ENCODE results near the gene KLF13.

GRCh38 chr15:31362886-31363285 is 36.3 kb downstream of the KLF13 start:
- TF ChIP-seq POLR2A (IDR thresholded peaks at IDR 0.05; ENCODE audit: extremely low read depth, insufficient read length) (no peak), CTCF (IDR thresholded peaks at IDR 0.05; ENCODE audit: low read depth, low read length) (no peak), MAX (IDR thresholded peaks at IDR 0.05; ENCODE audit: low read depth, low read length) (no peak)
